Fibroblast of peridontal ligament (primary cell): ENCODE measurements around the gene ETV7.
"Not testable (repeated sequence)": the region's sequence is repeated elsewhere in the genome, so short reads cannot be mapped to it uniquely, and the experiment has no call there.

Source experiments
- DNase-seq: peaks from one replicate; pipeline ENCODE4 v3.0.0-alpha.2; 2010; ENCODE audit errors: extremely low read depth

Gene ETV7

GRCh38 chr6:36364061-36364635 is 23.3 kb downstream of the ETV7 start:
- DNase-seq = not testable (repeated sequence)

GRCh38 chr6:36363371-36363752 is 24.1 kb downstream of the ETV7 start:
- DNase-seq = not testable (repeated sequence)

- DNase-seq = no peak
Observed at GRCh38 chr6:36362551-36363370, 24.7 kb downstream of the ETV7 start.

- no peak for DNase-seq
Observed at GRCh38 chr6:36361071-36361470, 26.4 kb downstream of the ETV7 start.

- peak; percentile 77 for DNase-seq
Observed at GRCh38 chr6:36360241-36361054, 27.0 kb downstream of the ETV7 start.

GRCh38 chr6:36358226-36358915 is 29.1 kb downstream of the ETV7 start:
- peak; percentile 23 for DNase-seq

GRCh38 chr6:36357872-36358225 is 29.6 kb downstream of the ETV7 start:
- DNase-seq = no peak

GRCh38 chr6:36355819-36356218 is 31.6 kb downstream of the ETV7 start:
- DNase-seq = no peak

- DNase-seq = no peak
Observed at GRCh38 chr6:36353411-36353915, 34.0 kb downstream of the ETV7 start.

- no peak for DNase-seq
Observed at GRCh38 chr6:36352477-36353157, 34.9 kb downstream of the ETV7 start.

GRCh38 chr6:36350681-36351571 is 36.5 kb downstream of the ETV7 start:
- peak; percentile 78 for DNase-seq

- DNase-seq = no peak
Observed at GRCh38 chr6:36350082-36350481, 37.4 kb downstream of the ETV7 start.

GRCh38 chr6:36349240-36349639 is 38.2 kb downstream of the ETV7 start:
- DNase-seq = no peak

GRCh38 chr6:36347621-36348020 is 39.8 kb downstream of the ETV7 start:
- no peak for DNase-seq

- DNase-seq = no peak
Observed at GRCh38 chr6:36346486-36347273, 40.8 kb downstream of the ETV7 start.

- DNase-seq = no peak
Observed at GRCh38 chr6:36345681-36346466, 41.6 kb downstream of the ETV7 start.

GRCh38 chr6:36343109-36343680 is 44.3 kb downstream of the ETV7 start:
- DNase-seq = no peak
